H9 (cell line): ENCODE measurements around the gene ZMYND8. TPM values are rescaled to one million over a fixed set of nuclear protein-coding genes. Genes with fewer than 3 reads are reported as not detected.

Experiments used
- DNase-seq: peaks from one replicate; pipeline ENCODE4 v3.0.0-alpha.2; 2017
- H2AFZ ChIP-seq: one replicate; pipeline ENCODE4 v1.6.1; 2013; ENCODE audit warnings: mild to moderate bottlenecking, low read length, control low read depth, moderate library complexity
- H2AK5ac ChIP-seq: 2 replicates; pipeline ENCODE4 v1.6.1; 2013; ENCODE audit warnings: low read length, control low read depth, mixed read lengths; ENCODE audit not compliant: insufficient read length
- H2BK120ac ChIP-seq: one replicate; pipeline ENCODE4 v1.6.1; 2013; ENCODE audit warnings: low read depth, mild to moderate bottlenecking, low read length, control low read depth, inconsistent platforms; ENCODE audit not compliant: poor library complexity, severe bottlenecking
- H2BK12ac ChIP-seq: 2 replicates; pipeline ENCODE4 v1.6.1; 2013; ENCODE audit warnings: low read length, control low read depth, mixed read lengths, low read depth; ENCODE audit not compliant: insufficient read length
- H2BK15ac ChIP-seq: 2 replicates; pipeline ENCODE4 v1.6.1; 2013; ENCODE audit warnings: low read depth, low read length, control low read depth
- H2BK20ac ChIP-seq: one replicate; pipeline ENCODE4 v1.6.1; 2013; ENCODE audit warnings: low read depth, mild to moderate bottlenecking, low read length, control low read depth, inconsistent platforms; ENCODE audit not compliant: poor library complexity, severe bottlenecking
- H2BK5ac ChIP-seq: 2 replicates; pipeline ENCODE4 v1.6.1; 2013; ENCODE audit warnings: low read length, control low read depth, mixed read lengths; ENCODE audit not compliant: insufficient read length
- H3K14ac ChIP-seq: 2 replicates; pipeline ENCODE4 v1.6.1; 2013; ENCODE audit warnings: low read length, control low read depth; ENCODE audit not compliant: insufficient read depth
- H3K18ac ChIP-seq: 2 replicates; pipeline ENCODE4 v1.6.1; 2013; ENCODE audit warnings: low read depth, mild to moderate bottlenecking, mixed read lengths, low read length, control low read depth; ENCODE audit not compliant: insufficient read length
- H3K23ac ChIP-seq: 2 replicates; pipeline ENCODE4 v1.6.1; 2013; ENCODE audit warnings: low read length, control low read depth, mixed read lengths, low read depth; ENCODE audit not compliant: insufficient read length
- H3K23me2 ChIP-seq: 2 replicates; pipeline ENCODE4 v1.6.1; 2013; ENCODE audit warnings: low read depth, mild to moderate bottlenecking, mixed read lengths, low read length, control low read depth; ENCODE audit not compliant: insufficient read length, poor library complexity, severe bottlenecking
- H3K27ac ChIP-seq: 2 replicates; pipeline ENCODE4 v1.5.1; 2013; ENCODE audit warnings: low read length, control low read depth, mixed read lengths, low read depth; ENCODE audit not compliant: insufficient read length
- H3K27me3 ChIP-seq: 2 replicates; pipeline ENCODE4 v1.6.1; 2013; ENCODE audit warnings: low read length, control low read depth, inconsistent platforms; ENCODE audit not compliant: insufficient read depth
- H3K4ac ChIP-seq: 2 replicates; pipeline ENCODE4 v1.6.1; 2013; ENCODE audit warnings: low read depth, mild to moderate bottlenecking, control low read depth, inconsistent platforms, low read length, moderate library complexity
- H3K4me1 ChIP-seq: 2 replicates; pipeline ENCODE4 v1.6.1; 2013; ENCODE audit warnings: low read length, control low read depth, inconsistent platforms; ENCODE audit not compliant: insufficient read depth
- H3K4me2 ChIP-seq: 2 replicates; pipeline ENCODE4 v1.6.1; 2013; ENCODE audit warnings: low read length, control low read depth, mixed read lengths; ENCODE audit not compliant: insufficient read length, insufficient read depth
- H3K56ac ChIP-seq: 2 replicates; pipeline ENCODE4 v1.6.1; 2013; ENCODE audit warnings: low read depth, mild to moderate bottlenecking, mixed read lengths, low read length, control low read depth; ENCODE audit not compliant: insufficient read length
- H3K79me1 ChIP-seq: 2 replicates; pipeline ENCODE4 v1.6.1; 2013; ENCODE audit warnings: low read depth, mild to moderate bottlenecking, moderate library complexity, low read length, control low read depth, inconsistent platforms; ENCODE audit not compliant: insufficient read depth, poor library complexity, severe bottlenecking
- H3K79me2 ChIP-seq: 2 replicates; pipeline ENCODE4 v1.6.1; 2013; ENCODE audit warnings: low read length, control low read depth, inconsistent platforms; ENCODE audit not compliant: insufficient read depth
- H3K9ac ChIP-seq: 2 replicates; pipeline ENCODE4 v1.6.1; 2013; ENCODE audit warnings: low read length, control low read depth, mixed read lengths; ENCODE audit not compliant: insufficient read length; ENCODE audit errors: extremely low read depth
- H3K9me3 ChIP-seq: one replicate; pipeline ENCODE4 v1.6.1; 2013; ENCODE audit warnings: low read depth, low read length, inconsistent platforms; ENCODE audit not compliant: control insufficient read depth
- H3T11ph ChIP-seq: one replicate; pipeline ENCODE4 v1.6.1; 2013; ENCODE audit warnings: mild to moderate bottlenecking, low read length, control low read depth, inconsistent platforms
- H4K20me1 ChIP-seq: one replicate; pipeline ENCODE4 v1.6.1; 2013; ENCODE audit not compliant: control insufficient read depth, insufficient read length, insufficient read depth
- H4K5ac ChIP-seq: 2 replicates; pipeline ENCODE4 v1.6.1; 2013; ENCODE audit warnings: low read depth, mild to moderate bottlenecking, mixed read lengths, low read length, control low read depth; ENCODE audit not compliant: insufficient read length
- H4K8ac ChIP-seq: replicated peaks from 2 replicates; pipeline ENCODE4 v1.6.1; 2013; ENCODE audit warnings: low read length, control low read depth, mixed read lengths, low read depth; ENCODE audit not compliant: insufficient read length
- H4K91ac ChIP-seq: 2 replicates; pipeline ENCODE4 v1.6.1; 2013; ENCODE audit warnings: low read depth, mild to moderate bottlenecking, moderate library complexity, mixed read lengths, low read length, control low read depth; ENCODE audit not compliant: insufficient read length
- H3K27ac Mint-ChIP-seq, 3 experiments: 2 replicates in 2 of 3; 3 replicates in 1 of 3; pipeline ENCODE4 v1.8.0; 2020 to 2021; ENCODE audit warnings: mixed read lengths in 3 of 3, mild to moderate bottlenecking in 1 of 3, moderate library complexity in 1 of 3
- H3K27me3 Mint-ChIP-seq: 2 replicates; pipeline ENCODE4 v1.8.0; 2021; ENCODE audit warnings: low read depth, mild to moderate bottlenecking, moderate library complexity, mixed read lengths
- H3K36me3 Mint-ChIP-seq, 3 experiments: 2 replicates in 2 of 3; 3 replicates in 1 of 3; pipeline ENCODE4 v1.8.0; 2020 to 2021; ENCODE audit warnings: low read depth in 3 of 3, mixed read lengths in 3 of 3; ENCODE audit not compliant: insufficient read depth in 1 of 3
- H3K4me1 Mint-ChIP-seq, 2 experiments: 2 replicates each; pipeline ENCODE4 v1.8.0; 2020; ENCODE audit warnings: mixed read lengths in 2 of 2
- H3K4me3 Mint-ChIP-seq, 2 experiments: 2 replicates in 1 of 2; 3 replicates in 1 of 2; pipeline ENCODE4 v1.8.0; 2020 to 2021; ENCODE audit warnings: mild to moderate bottlenecking in 2 of 2, mixed read lengths in 2 of 2, moderate library complexity in 1 of 2
- H3K9me3 Mint-ChIP-seq, 2 experiments: 2 replicates in 1 of 2; 3 replicates in 1 of 2; pipeline ENCODE4 v1.8.0; 2020; ENCODE audit warnings: mild to moderate bottlenecking in 2 of 2, mixed read lengths in 2 of 2, moderate library complexity in 1 of 2
- WGBS: extraction: QIAGEN DNeasy Blood & Tissue Kit; methylation state at CpG from one replicate; pipeline ENCODE4 v1.1.7; 2013; ENCODE audit warnings: missing lambda C conversion rate, low lambda C conversion rate, mixed read lengths; ENCODE audit not compliant: insufficient read length; ENCODE audit errors: extremely low coverage; 5-methylcytosine and 5-hydroxymethylcytosine counted together
- total RNA-seq: library from RNA; stranded (reverse); gene quantifications from 2 replicates; pipeline ENCODE4 v1.2.1, GENCODE V29; 2021
- TF ChIP-seq, protein P1 (sequence below): fragments of 200-600 bp; sonication (generic); conservative IDR thresholded peaks from 3 replicates; pipeline ENCODE4 v1.8.0; 2021; ENCODE audit warnings: antibody characterized with exemption, mild to moderate bottlenecking

Gene ZMYND8
- total RNA-seq, 1 experiment from 2014 or later = 158 TPM

DNA sequence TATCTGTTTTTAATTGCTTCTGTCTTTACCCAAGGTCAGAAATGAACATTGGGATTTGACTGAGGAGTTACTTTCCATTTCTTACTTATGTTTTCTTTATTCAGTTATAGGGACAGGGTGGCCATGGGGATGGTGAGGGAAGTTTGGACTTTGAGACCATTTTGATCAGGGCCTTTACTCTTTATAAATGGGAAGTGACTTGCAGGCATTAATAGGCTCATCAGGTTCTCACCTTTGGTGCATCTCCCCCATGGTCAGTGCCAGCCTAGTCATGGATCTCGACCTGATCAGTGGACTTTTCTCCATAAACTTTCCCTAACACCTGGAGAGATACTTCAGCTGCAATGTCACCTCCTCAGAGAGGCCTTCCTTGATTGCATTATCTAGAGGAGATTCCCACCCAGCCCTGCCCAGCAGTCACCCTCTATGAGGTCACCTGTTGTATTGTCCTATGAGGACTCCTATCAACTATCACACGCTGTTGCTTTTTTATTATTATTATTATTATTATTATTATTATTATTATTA, 16.8 kb upstream of the ZMYND8 start:
- Histone ChIP-seq H3K27me3 (no peaks in the 10 kb centered on the region), H4K5ac (no peak overlapping the region), H4K8ac (no peak overlapping the region), H2AK5ac (no peak overlapping the region), H2AFZ (no peak overlapping the region), H4K20me1 (no peaks in the 10 kb centered on the region), H3K4ac (no peak overlapping the region), H2BK120ac (no peak overlapping the region), H3K4me2 (no peak overlapping the region), H2BK15ac (no peak overlapping the region), H2BK20ac (no peak overlapping the region), H3K18ac (no peak overlapping the region), H4K91ac (no peak overlapping the region), H3K27ac (peak overlapping the region; percentile 65), H3K23me2 (peaks cover 3% of the 10 kb centered on the region), H3K9ac (no peak overlapping the region), H3T11ph (no peak overlapping the region), H2BK5ac (no peak overlapping the region), H3K79me2 (peaks cover 5% of the 10 kb centered on the region; the same call in 1 of the 2 replicates), H3K79me1 (no peaks in the 10 kb centered on the region), H3K9me3 (no peaks in the 10 kb centered on the region), H3K23ac (no peak overlapping the region), H3K4me1 (peaks cover 13% of the 10 kb centered on the region), H3K56ac (no peak overlapping the region), H2BK12ac (no peak overlapping the region), H3K14ac (no peak overlapping the region)
- no CpG with 5 or more reads among the region's 2 CpGs for WGBS
- Mint-ChIP-seq H3K4me3 (no peak overlapping the region), H3K27ac (peak overlapping the region in 1 of 3 experiments; percentile 97; a peak in 3 of 7 replicates), H3K4me1 (peaks cover 45 to 46% of the 10 kb centered on the region in 2 experiments), H3K9me3 (no peaks in the 10 kb centered on the region; a peak in 1 of 5 replicates), H3K27me3 (no peaks in the 10 kb centered on the region), H3K36me3 (no peaks in the 10 kb centered on the region; a peak in 1 of 7 replicates)
- TF ChIP-seq, protein P1, sequence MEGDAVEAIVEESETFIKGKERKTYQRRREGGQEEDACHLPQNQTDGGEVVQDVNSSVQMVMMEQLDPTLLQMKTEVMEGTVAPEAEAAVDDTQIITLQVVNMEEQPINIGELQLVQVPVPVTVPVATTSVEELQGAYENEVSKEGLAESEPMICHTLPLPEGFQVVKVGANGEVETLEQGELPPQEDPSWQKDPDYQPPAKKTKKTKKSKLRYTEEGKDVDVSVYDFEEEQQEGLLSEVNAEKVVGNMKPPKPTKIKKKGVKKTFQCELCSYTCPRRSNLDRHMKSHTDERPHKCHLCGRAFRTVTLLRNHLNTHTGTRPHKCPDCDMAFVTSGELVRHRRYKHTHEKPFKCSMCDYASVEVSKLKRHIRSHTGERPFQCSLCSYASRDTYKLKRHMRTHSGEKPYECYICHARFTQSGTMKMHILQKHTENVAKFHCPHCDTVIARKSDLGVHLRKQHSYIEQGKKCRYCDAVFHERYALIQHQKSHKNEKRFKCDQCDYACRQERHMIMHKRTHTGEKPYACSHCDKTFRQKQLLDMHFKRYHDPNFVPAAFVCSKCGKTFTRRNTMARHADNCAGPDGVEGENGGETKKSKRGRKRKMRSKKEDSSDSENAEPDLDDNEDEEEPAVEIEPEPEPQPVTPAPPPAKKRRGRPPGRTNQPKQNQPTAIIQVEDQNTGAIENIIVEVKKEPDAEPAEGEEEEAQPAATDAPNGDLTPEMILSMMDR = no peak
- no peak for DNase-seq
